SK-N-SH treated with all-trans-retinoic acid at 6 μM for 48 hours (cell line): ENCODE measurements around the gene BIRC7.

ENCODE experiments used
- ARNTL ChIP-seq: fragments of 450-650 bp; formaldehyde crosslinking; IDR thresholded peaks from 2 replicates; pipeline ENCODE4 v1.5.0; 2020; ENCODE audit warnings: low read depth, mild to moderate bottlenecking, moderate library complexity, borderline replicate concordance
- GLIS3 ChIP-seq: fragments of 250-450 bp; sonication (Bioruptor Pico); IDR thresholded peaks from 2 replicates; pipeline ENCODE4 v1.5.0; 2020; ENCODE audit warnings: mild to moderate bottlenecking, moderate library complexity
- OSR1 ChIP-seq: fragments of 250-450 bp; sonication (Bioruptor Pico); IDR thresholded peaks from 2 replicates; pipeline ENCODE4 v1.8.0; 2022; ENCODE audit warnings: moderate library complexity, mild to moderate bottlenecking, inconsistent platforms
- SNAI2 ChIP-seq: fragments of 250-450 bp; sonication (Bioruptor Pico); IDR thresholded peaks from 2 replicates; pipeline ENCODE4 v1.5.0; 2020; ENCODE audit warnings: mild to moderate bottlenecking, moderate library complexity
- TCF4 ChIP-seq: fragments of 250-450 bp; sonication (Bioruptor Pico); IDR thresholded peaks from 2 replicates; pipeline ENCODE4 v1.8.0; 2021; ENCODE audit warnings: mild to moderate bottlenecking, moderate library complexity, borderline replicate concordance
- ZNF565 ChIP-seq: fragments of 450-650 bp; formaldehyde crosslinking; conservative IDR thresholded peaks from 2 replicates; pipeline ENCODE4 v1.5.0; 2020; ENCODE audit warnings: low read depth, mild to moderate bottlenecking, moderate library complexity
- ZNF70 ChIP-seq: fragments of 450-650 bp; formaldehyde crosslinking; IDR thresholded peaks from 2 replicates; pipeline ENCODE4 v1.5.0; 2020; ENCODE audit warnings: mild to moderate bottlenecking, moderate library complexity
- TF ChIP-seq, protein P1 (sequence below): fragments of 250-450 bp; sonication (Bioruptor Pico); IDR thresholded peaks from 2 replicates; pipeline ENCODE4 v1.5.0; 2020; ENCODE audit warnings: mild to moderate bottlenecking, moderate library complexity
- TF ChIP-seq, protein P2 (sequence below): fragments of 250-450 bp; sonication (Bioruptor Pico); IDR thresholded peaks from 2 replicates; pipeline ENCODE4 v1.8.0; 2020; ENCODE audit warnings: mild to moderate bottlenecking, moderate library complexity, borderline replicate concordance

DNA sequence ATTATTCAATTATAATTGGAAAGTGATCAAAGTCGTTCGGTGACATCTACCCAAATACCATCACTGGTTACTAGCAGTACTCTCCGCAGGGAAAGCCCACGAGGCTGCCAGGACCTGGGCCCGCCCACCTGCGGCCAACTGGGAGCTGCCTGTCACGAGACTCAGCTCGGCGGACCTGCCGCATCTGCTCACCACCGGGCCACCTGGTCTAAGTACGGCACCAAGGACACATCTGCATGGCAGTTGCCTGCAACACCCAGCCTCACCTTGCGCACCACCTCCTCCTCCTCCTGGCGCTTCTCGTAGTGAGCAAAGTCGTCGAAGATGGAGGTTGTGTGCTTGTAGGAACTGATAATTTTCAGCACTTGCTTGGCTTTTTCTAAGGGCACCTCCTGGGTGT lies 33.7 kb upstream of the BIRC7 start:
- no peak for TF ChIP-seq GLIS3 (CRISPR knock-in tag)
- TF ChIP-seq ARNTL (CRISPR knock-in tag) = no peak
- TF ChIP-seq, protein P1, sequence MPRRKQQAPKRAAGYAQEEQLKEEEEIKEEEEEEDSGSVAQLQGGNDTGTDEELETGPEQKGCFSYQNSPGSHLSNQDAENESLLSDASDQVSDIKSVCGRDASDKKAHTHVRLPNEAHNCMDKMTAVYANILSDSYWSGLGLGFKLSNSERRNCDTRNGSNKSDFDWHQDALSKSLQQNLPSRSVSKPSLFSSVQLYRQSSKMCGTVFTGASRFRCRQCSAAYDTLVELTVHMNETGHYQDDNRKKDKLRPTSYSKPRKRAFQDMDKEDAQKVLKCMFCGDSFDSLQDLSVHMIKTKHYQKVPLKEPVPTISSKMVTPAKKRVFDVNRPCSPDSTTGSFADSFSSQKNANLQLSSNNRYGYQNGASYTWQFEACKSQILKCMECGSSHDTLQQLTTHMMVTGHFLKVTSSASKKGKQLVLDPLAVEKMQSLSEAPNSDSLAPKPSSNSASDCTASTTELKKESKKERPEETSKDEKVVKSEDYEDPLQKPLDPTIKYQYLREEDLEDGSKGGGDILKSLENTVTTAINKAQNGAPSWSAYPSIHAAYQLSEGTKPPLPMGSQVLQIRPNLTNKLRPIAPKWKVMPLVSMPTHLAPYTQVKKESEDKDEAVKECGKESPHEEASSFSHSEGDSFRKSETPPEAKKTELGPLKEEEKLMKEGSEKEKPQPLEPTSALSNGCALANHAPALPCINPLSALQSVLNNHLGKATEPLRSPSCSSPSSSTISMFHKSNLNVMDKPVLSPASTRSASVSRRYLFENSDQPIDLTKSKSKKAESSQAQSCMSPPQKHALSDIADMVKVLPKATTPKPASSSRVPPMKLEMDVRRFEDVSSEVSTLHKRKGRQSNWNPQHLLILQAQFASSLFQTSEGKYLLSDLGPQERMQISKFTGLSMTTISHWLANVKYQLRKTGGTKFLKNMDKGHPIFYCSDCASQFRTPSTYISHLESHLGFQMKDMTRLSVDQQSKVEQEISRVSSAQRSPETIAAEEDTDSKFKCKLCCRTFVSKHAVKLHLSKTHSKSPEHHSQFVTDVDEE (CRISPR knock-in tag) = no peak
- TF ChIP-seq, protein P2, sequence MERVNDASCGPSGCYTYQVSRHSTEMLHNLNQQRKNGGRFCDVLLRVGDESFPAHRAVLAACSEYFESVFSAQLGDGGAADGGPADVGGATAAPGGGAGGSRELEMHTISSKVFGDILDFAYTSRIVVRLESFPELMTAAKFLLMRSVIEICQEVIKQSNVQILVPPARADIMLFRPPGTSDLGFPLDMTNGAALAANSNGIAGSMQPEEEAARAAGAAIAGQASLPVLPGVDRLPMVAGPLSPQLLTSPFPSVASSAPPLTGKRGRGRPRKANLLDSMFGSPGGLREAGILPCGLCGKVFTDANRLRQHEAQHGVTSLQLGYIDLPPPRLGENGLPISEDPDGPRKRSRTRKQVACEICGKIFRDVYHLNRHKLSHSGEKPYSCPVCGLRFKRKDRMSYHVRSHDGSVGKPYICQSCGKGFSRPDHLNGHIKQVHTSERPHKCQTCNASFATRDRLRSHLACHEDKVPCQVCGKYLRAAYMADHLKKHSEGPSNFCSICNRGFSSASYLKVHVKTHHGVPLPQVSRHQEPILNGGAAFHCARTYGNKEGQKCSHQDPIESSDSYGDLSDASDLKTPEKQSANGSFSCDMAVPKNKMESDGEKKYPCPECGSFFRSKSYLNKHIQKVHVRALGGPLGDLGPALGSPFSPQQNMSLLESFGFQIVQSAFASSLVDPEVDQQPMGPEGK (CRISPR knock-in tag) = no peak
- TF ChIP-seq SNAI2 (CRISPR knock-in tag) = no peak
- no peak for TF ChIP-seq TCF4 (CRISPR knock-in tag)
- TF ChIP-seq OSR1 (CRISPR knock-in tag) = no peak
- TF ChIP-seq ZNF565 (CRISPR knock-in tag) = no peak
- no peak for TF ChIP-seq ZNF70 (CRISPR knock-in tag)
